ENCODE measurements around the gene THSD7B.

GRCh38 chr2:137096187-137096586 lies 330.8 kb downstream of the THSD7B start:
- TF ChIP-seq CTCF (IDR thresholded peaks at IDR 0.05; ENCODE audit: control extremely low read depth in 1 of 3, insufficient read depth in 1 of 3, low read depth in 1 of 3, low read length in 3 of 3) (no peak), RAD21 (IDR thresholded peaks at IDR 0.05 in 1 of 2, conservative IDR thresholded peaks at IDR 0.05 in 1 of 2; ENCODE audit: low read depth in 2 of 2, low read length in 2 of 2) (no peak), KDM1A (IDR thresholded peaks at IDR 0.05; ENCODE audit: borderline replicate concordance, low read length) (no peak), HDAC2 (IDR thresholded peaks at IDR 0.05; ENCODE audit: borderline replicate concordance in 1 of 2, low read depth in 2 of 2, low read length in 2 of 2) (no peak)
